HT1080 (cell line): Measurements from ENCODE around the gene RTTN. TPM values are rescaled to one million over a fixed set of nuclear protein-coding genes. Genes with fewer than 3 reads are reported as not detected.

Source experiments
- DNase-seq: peaks from one replicate; pipeline ENCODE4 v3.0.0-alpha.2; 2015; ENCODE audit warnings: low read depth
- total RNA-seq: library from RNA; depleted of rRNA; stranded (reverse); fragments of >200 nt; shearing (Covaris generic); gene quantifications from 2 replicates; pipeline ENCODE4 v1.2.3, GENCODE V29; 2014

Gene RTTN
- total RNA-seq, 1 experiment from 2014 or later: 13.0 TPM

- no peak for DNase-seq
Measured at GRCh38 chr18:70200286-70200685, 5.2 kb downstream of the RTTN start.

GRCh38 chr18:70197844-70198243, 7.6 kb downstream of the RTTN start:
- DNase-seq: no peak

GRCh38 chr18:70197026-70197425, 8.5 kb downstream of the RTTN start:
- DNase-seq: no peak

- DNase-seq: peak; percentile 39
Measured at GRCh38 chr18:70195852-70196434, 9.5 kb downstream of the RTTN start.

GRCh38 chr18:70195014-70195614, 10.4 kb downstream of the RTTN start:
- no peak for DNase-seq

GRCh38 chr18:70194227-70194890, 11.1 kb downstream of the RTTN start:
- DNase-seq: no peak

GRCh38 chr18:70190529-70190928, 15.0 kb downstream of the RTTN start:
- no peak for DNase-seq

GRCh38 chr18:70188113-70188512, 17.4 kb downstream of the RTTN start:
- no peak for DNase-seq

- DNase-seq: no peak
Measured at GRCh38 chr18:70183441-70183840, 22.0 kb downstream of the RTTN start.

GRCh38 chr18:70182548-70182947, 22.9 kb downstream of the RTTN start:
- no peak for DNase-seq

- no peak for DNase-seq
Measured at GRCh38 chr18:70181725-70182124, 23.8 kb downstream of the RTTN start.

- peak; percentile 84 for DNase-seq
Measured at GRCh38 chr18:70181015-70181414, 24.5 kb downstream of the RTTN start.

GRCh38 chr18:70176537-70176936, 28.9 kb downstream of the RTTN start:
- no peak for DNase-seq

- DNase-seq: no peak
Measured at GRCh38 chr18:70175216-70175615, 30.3 kb downstream of the RTTN start.

GRCh38 chr18:70172225-70172624, 33.3 kb downstream of the RTTN start:
- no peak for DNase-seq

- DNase-seq: no peak
Measured at GRCh38 chr18:70169747-70170146, 35.7 kb downstream of the RTTN start.

- no peak for DNase-seq
Measured at GRCh38 chr18:70166668-70167067, 38.8 kb downstream of the RTTN start.

- no peak for DNase-seq
Measured at GRCh38 chr18:70165936-70166335, 39.6 kb downstream of the RTTN start.

GRCh38 chr18:70160073-70160678, 45.3 kb downstream of the RTTN start:
- no peak for DNase-seq

- no peak for DNase-seq
Measured at GRCh38 chr18:70158992-70159717, 46.3 kb downstream of the RTTN start.

GRCh38 chr18:70156886-70157285, 48.6 kb downstream of the RTTN start:
- no peak for DNase-seq
